Liver (tissue), 9 donors: ENCODE data around the gene COL24A1. TPM values are rescaled to one million over a fixed set of nuclear protein-coding genes. Genes with fewer than 3 reads are reported as not detected.

Experiments used
- DNase-seq: peaks from one replicate; pipeline ENCODE4 v3.0.0-alpha.2; 2017; ENCODE audit warnings: low spot score
- H3K27ac ChIP-seq, 2 donors: one replicate each; pipeline ENCODE4 v1.7.0; 2013; ENCODE audit warnings: inconsistent platforms in 2 of 2, low read length in 2 of 2, control low read depth in 1 of 2, low read depth in 1 of 2, mild to moderate bottlenecking in 1 of 2
- H3K27me3 ChIP-seq, 4 donors: one replicate each; pipeline versions ENCODE4 v1.6.1 to v1.7.0; 2013; ENCODE audit warnings: low read length in 3 of 4, inconsistent platforms in 1 of 4, mild to moderate bottlenecking in 1 of 4, moderate library complexity in 1 of 4; ENCODE audit not compliant: control insufficient read depth in 4 of 4, insufficient read depth in 4 of 4
- H3K36me3 ChIP-seq, 4 donors: one replicate each; pipeline versions ENCODE4 v1.6.1 to v1.7.0; 2013; ENCODE audit warnings: low read length in 3 of 4, mild to moderate bottlenecking in 3 of 4, low read depth in 1 of 4, moderate library complexity in 1 of 4; ENCODE audit not compliant: control insufficient read depth in 4 of 4, insufficient read depth in 3 of 4
- H3K4me1 ChIP-seq, 4 donors: one replicate each; pipeline versions ENCODE4 v1.6.1 to v1.7.0; 2013; ENCODE audit warnings: low read length in 3 of 4, mild to moderate bottlenecking in 3 of 4, moderate library complexity in 1 of 4; ENCODE audit not compliant: control insufficient read depth in 4 of 4, insufficient read depth in 4 of 4
- H3K4me3 ChIP-seq, 3 donors: one replicate each; pipeline versions ENCODE4 v1.6.1 to v1.7.0; 2013; ENCODE audit warnings: low read length in 3 of 3, control low read depth in 1 of 3, low read depth in 1 of 3, mild to moderate bottlenecking in 1 of 3
- H3K9ac ChIP-seq, 2 donors: one replicate each; pipeline ENCODE4 v1.7.0; 2013; ENCODE audit warnings: low read length in 2 of 2, mild to moderate bottlenecking in 2 of 2, moderate library complexity in 2 of 2, control low read depth in 1 of 2, low read depth in 1 of 2
- H3K9me3 ChIP-seq, 4 donors: one replicate each; pipeline versions ENCODE4 v1.6.1 to v1.7.0; 2013; ENCODE audit warnings: low read length in 3 of 4; ENCODE audit not compliant: control insufficient read depth in 4 of 4
- CTCF ChIP-seq: fragments of 150-350 bp; IDR thresholded peaks from 2 replicates; pipeline ENCODE4 v1.5.1; 2017; ENCODE audit warnings: improper control_type of control experiment, low read depth, low read length; ENCODE audit not compliant: missing input control
- EGR1 ChIP-seq, 2 donors: IDR thresholded peaks; 2 replicates each; pipeline ENCODE4 v1.6.1; 2016 to 2018; ENCODE audit warnings: antibody characterized with exemption in 2 of 2, low read depth in 2 of 2
- FOXA2 ChIP-seq: IDR thresholded peaks from 2 replicates; pipeline ENCODE4 v1.6.1; 2016; ENCODE audit warnings: antibody characterized with exemption
- HNF4A ChIP-seq, 2 donors: conservative IDR thresholded peaks; 2 replicates each; pipeline ENCODE4 v1.6.1; 2016; ENCODE audit warnings: antibody characterized with exemption in 2 of 2, mild to moderate bottlenecking in 2 of 2
- HNF4G ChIP-seq: IDR thresholded peaks from 2 replicates; pipeline ENCODE4 v1.6.1; 2016; ENCODE audit warnings: antibody characterized with exemption
- JUND ChIP-seq, 2 donors: IDR thresholded peaks; 2 replicates each; pipeline ENCODE4 v1.6.1; 2016; ENCODE audit warnings: antibody characterized with exemption in 2 of 2
- NR2F2 ChIP-seq: IDR thresholded peaks from 2 replicates; pipeline ENCODE4 v1.6.1; 2016; ENCODE audit warnings: antibody characterized with exemption
- RAD21 ChIP-seq, 2 donors: IDR thresholded peaks; 2 replicates each; pipeline ENCODE4 v1.6.1; 2016; ENCODE audit warnings: antibody characterized with exemption in 2 of 2, mild to moderate bottlenecking in 2 of 2
- REST ChIP-seq: IDR thresholded peaks from 2 replicates; pipeline ENCODE4 v1.6.1; 2016; ENCODE audit warnings: antibody characterized with exemption, mild to moderate bottlenecking
- SP1 ChIP-seq: IDR thresholded peaks from 2 replicates; pipeline ENCODE4 v1.6.1; 2018; ENCODE audit warnings: antibody characterized with exemption, mild to moderate bottlenecking
- TAF1 ChIP-seq: conservative IDR thresholded peaks from 2 replicates; pipeline ENCODE4 v1.6.1; 2016; ENCODE audit warnings: antibody characterized with exemption, mild to moderate bottlenecking
- YY1 ChIP-seq: IDR thresholded peaks from 2 replicates; pipeline ENCODE4 v1.6.1; 2016; ENCODE audit warnings: antibody characterized with exemption, mild to moderate bottlenecking
- ZBTB33 ChIP-seq: IDR thresholded peaks from 2 replicates; pipeline ENCODE4 v1.6.1; 2016; ENCODE audit warnings: antibody characterized with exemption
- WGBS: extraction: QIAGEN DNeasy Blood & Tissue Kit; methylation state at CpG from one replicate; pipeline ENCODE4 v1.1.7; 2013; 5-methylcytosine and 5-hydroxymethylcytosine counted together
- polyA plus RNA-seq, 2 donors: library from polyadenylated mRNA; stranded (reverse) in 1 of 2; unstranded in 1 of 2; fragments of 200-250 nt in 1 of 2; fragments of >200 nt in 1 of 2; fragmentation: Nextera tagmentation in 1 of 2; extraction: Ambion mirVana in 1 of 2; gene quantifications; one replicate each; pipeline versions ENCODE4 v1.2.1 to v1.2.3, GENCODE V29; 2013 to 2015
- total RNA-seq, 2 donors: library from RNA; depleted of rRNA; stranded (reverse); fragments of >200 nt; gene quantifications; one replicate each; pipeline ENCODE4 v1.2.3, GENCODE V29; 2014
- TF ChIP-seq, protein P1 (sequence below): IDR thresholded peaks from 2 replicates; pipeline ENCODE4 v1.6.1; 2016; ENCODE audit warnings: antibody characterized with exemption
- donor health status: healthy.
- donor health status: healthy.
- donor health status: healthy.
- donor health status: healthy.
- donor health status: healthy.

COL24A1 gene
- total and polyA plus RNA-seq, 4 donors, result under 0.01 to 0.28 (median 0.01) TPM; not detected in 1

DNA sequence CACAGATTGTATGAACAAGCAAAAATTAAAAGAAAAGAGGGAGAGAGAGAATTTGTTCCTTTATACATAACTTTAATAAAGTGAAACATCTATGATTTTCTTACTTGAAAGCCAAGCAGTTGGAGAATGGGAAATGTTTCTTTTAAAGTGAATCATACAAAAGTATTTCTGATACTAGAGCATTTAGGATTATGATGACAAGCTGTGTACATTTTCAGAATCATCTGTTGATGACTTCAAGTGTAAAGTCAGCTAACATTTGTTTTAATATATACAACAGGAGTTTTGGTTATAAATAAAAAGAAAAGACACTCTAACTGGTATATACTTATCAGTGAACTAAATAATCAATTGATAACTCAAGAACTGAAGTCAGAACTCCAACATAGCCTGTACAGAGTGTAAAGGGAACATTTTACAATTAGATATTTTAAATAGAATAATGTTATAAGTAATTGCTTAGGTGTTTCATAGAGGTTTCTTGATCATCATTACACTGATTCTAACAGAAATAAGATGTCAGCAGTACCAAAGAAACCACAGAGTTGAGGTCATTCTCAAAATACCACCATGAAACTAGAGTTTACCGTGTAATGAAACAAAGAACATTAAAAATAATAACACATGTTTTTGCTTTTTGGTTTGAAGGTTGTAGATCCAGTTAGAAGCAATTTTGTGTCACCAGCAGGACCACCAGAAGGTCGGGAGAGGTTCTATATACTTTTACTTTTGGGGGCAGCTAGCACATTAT is 103.4 kb downstream of the COL24A1 start:
- DNase-seq, result no peak
- H3K9ac ChIP-seq, result no peak overlapping the region
- H3K27ac ChIP-seq, result no peak overlapping the region
- 58% methylated on average over 2 of the region's 2 CpGs for WGBS
- H3K9me3 ChIP-seq, result no peaks in the 10 kb centered on the region
- H3K36me3 ChIP-seq, result no peaks in the 10 kb centered on the region
- no peaks in the 10 kb centered on the region for H3K4me1 ChIP-seq
- H3K27me3 ChIP-seq, result no peaks in the 10 kb centered on the region
- TF ChIP-seq NR2F2 (no peak), CTCF (no peak), JUND (IDR thresholded peaks at IDR 0.05) (no peak), HNF4G (no peak), TAF1 (no peak), FOXA2 (no peak)
- H3K4me3 ChIP-seq, result no peak overlapping the region

DNA sequence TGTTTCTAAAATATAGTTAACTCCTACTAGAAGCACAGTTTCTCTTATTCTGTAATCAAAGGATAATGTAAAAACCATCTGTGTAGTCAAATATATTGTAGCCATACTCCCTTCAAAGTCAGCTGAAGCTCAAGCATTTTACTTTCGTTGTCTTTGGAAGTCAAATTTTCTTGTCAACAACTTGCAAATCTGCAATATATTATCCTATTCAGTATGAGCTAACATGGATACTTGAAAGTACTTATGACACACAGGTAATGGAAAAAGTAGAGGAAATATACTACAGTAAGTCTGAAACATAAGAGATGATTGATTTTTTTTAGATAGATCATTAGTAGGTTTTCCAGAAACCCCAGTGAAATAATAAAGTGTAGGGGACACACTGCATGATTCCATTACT is 121.5 kb downstream of the COL24A1 start:
- Histone ChIP-seq H3K9ac (no peak overlapping the region), H3K4me3 (no peak overlapping the region), H3K27ac (no peak overlapping the region), H3K36me3 (no peaks in the 10 kb centered on the region), H3K9me3 (no peaks in the 10 kb centered on the region), H3K27me3 (no peaks in the 10 kb centered on the region), H3K4me1 (no peaks in the 10 kb centered on the region)
- 68% methylated on average over 1 of the region's 1 CpG for WGBS
- no peak for DNase-seq
- TF ChIP-seq RAD21 (IDR thresholded peaks at IDR 0.05) (no peak), HNF4G (no peak), HNF4A (conservative IDR thresholded peaks at IDR 0.05) (no peak), REST (no peak), NR2F2 (no peak), EGR1 (IDR thresholded peaks at IDR 0.05; ENCODE audit: low read depth in 2 of 2) (no peak), SP1 (no peak)
- TF ChIP-seq, protein P1, sequence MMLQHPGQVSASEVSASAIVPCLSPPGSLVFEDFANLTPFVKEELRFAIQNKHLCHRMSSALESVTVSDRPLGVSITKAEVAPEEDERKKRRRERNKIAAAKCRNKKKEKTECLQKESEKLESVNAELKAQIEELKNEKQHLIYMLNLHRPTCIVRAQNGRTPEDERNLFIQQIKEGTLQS, result no peak

DNA sequence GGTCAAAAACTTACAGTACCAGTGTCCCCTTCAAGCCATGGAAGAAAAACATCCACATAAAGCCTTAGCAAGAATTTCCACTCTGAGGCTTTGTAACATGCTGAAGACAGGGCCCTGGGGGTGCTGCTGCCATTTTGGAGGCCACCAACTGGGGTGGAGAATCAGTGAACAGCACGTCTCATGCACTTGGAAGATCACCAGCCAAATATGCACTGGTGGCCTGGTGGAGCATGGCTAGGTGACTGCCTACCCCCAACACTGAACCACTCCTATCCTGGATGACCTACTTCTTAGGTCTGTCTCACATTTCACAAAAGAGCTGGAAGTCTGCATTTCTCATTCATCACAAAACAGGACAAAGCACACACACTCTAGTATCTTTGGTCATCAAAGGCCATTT is 126.4 kb downstream of the COL24A1 start:
- Histone ChIP-seq H3K4me1 (no peaks in the 10 kb centered on the region), H3K4me3 (no peak overlapping the region), H3K36me3 (no peaks in the 10 kb centered on the region), H3K9me3 (no peaks in the 10 kb centered on the region), H3K27me3 (no peaks in the 10 kb centered on the region), H3K27ac (no peak overlapping the region), H3K9ac (no peak overlapping the region)
- no peak for DNase-seq
- no peak for TF ChIP-seq ZBTB33
- TF ChIP-seq YY1, result no peak
- WGBS, result 62% methylated on average over 1 of the region's 1 CpG
